HG03558 (cell line): ENCODE results near the gene ATP10A.

Experiments
- ATAC-seq: cut with Tn5 transposase; IDR thresholded peaks from one replicate; pipeline ENCODE4 v1.9.1; 2021; ENCODE audit warnings: moderate number of reproducible peaks; ENCODE audit not compliant: unreplicated experiment; ENCODE audit errors: extremely low read depth

Gene ATP10A

GRCh38 chr15:25690673-25691543 is 172.2 kb downstream of the ATP10A start:
- no peak for ATAC-seq

- no peak for ATAC-seq
Observed at GRCh38 chr15:25689592-25689991, 173.5 kb downstream of the ATP10A start.

GRCh38 chr15:25688166-25688565 is 175.0 kb downstream of the ATP10A start:
- no peak for ATAC-seq

GRCh38 chr15:25687689-25688088 is 175.4 kb downstream of the ATP10A start:
- ATAC-seq: no peak

- no peak for ATAC-seq
Observed at GRCh38 chr15:25687276-25687675, 175.9 kb downstream of the ATP10A start.

GRCh38 chr15:25686780-25687179 is 176.3 kb downstream of the ATP10A start:
- no peak for ATAC-seq

- no peak for ATAC-seq
Observed at GRCh38 chr15:25684521-25685431, 178.4 kb downstream of the ATP10A start.

GRCh38 chr15:25683911-25684310 is 179.2 kb downstream of the ATP10A start:
- no peak for ATAC-seq

- ATAC-seq: no peak
Observed at GRCh38 chr15:25683415-25683814, 179.7 kb downstream of the ATP10A start.

GRCh38 chr15:25682340-25682739 is 180.8 kb downstream of the ATP10A start:
- ATAC-seq: no peak

- ATAC-seq: no peak
Observed at GRCh38 chr15:25680686-25681025, 182.5 kb downstream of the ATP10A start.

GRCh38 chr15:25679964-25680685 is 183.0 kb downstream of the ATP10A start:
- no peak for ATAC-seq

- ATAC-seq: no peak
Observed at GRCh38 chr15:25679492-25679891, 183.6 kb downstream of the ATP10A start.

- no peak for ATAC-seq
Observed at GRCh38 chr15:25678500-25678855, 184.6 kb downstream of the ATP10A start.

GRCh38 chr15:25677719-25678499 is 185.2 kb downstream of the ATP10A start:
- ATAC-seq: no peak

GRCh38 chr15:25676070-25676469 is 187.1 kb downstream of the ATP10A start:
- ATAC-seq: no peak

GRCh38 chr15:25675396-25675795 is 187.7 kb downstream of the ATP10A start:
- no peak for ATAC-seq

GRCh38 chr15:25674913-25675312 is 188.2 kb downstream of the ATP10A start:
- no peak for ATAC-seq

- no peak for ATAC-seq
Observed at GRCh38 chr15:25673972-25674371, 189.2 kb downstream of the ATP10A start.

GRCh38 chr15:25673351-25673750 is 189.8 kb downstream of the ATP10A start:
- no peak for ATAC-seq
